LNCaP clone FGC (cell line): Measurements from ENCODE around the gene KRTAP19-7.

Experiments
- DNase-seq: peaks from one replicate; pipeline ENCODE4 v3.0.0-alpha.2; 2011; ENCODE audit warnings: low read depth
- H3K4me3 ChIP-seq: 2 replicates; pipeline ENCODE4 v1.5.1; 2011; ENCODE audit warnings: mild to moderate bottlenecking, low read depth, low read length, control low read depth
- TF ChIP-seq, protein P1 (sequence below): IDR thresholded peaks from 2 replicates; pipeline ENCODE4 v1.5.1; 2012; ENCODE audit warnings: mild to moderate bottlenecking; ENCODE audit not compliant: control insufficient read depth, insufficient read depth; ENCODE audit errors: extremely low read depth

The KRTAP19-7 gene

DNA sequence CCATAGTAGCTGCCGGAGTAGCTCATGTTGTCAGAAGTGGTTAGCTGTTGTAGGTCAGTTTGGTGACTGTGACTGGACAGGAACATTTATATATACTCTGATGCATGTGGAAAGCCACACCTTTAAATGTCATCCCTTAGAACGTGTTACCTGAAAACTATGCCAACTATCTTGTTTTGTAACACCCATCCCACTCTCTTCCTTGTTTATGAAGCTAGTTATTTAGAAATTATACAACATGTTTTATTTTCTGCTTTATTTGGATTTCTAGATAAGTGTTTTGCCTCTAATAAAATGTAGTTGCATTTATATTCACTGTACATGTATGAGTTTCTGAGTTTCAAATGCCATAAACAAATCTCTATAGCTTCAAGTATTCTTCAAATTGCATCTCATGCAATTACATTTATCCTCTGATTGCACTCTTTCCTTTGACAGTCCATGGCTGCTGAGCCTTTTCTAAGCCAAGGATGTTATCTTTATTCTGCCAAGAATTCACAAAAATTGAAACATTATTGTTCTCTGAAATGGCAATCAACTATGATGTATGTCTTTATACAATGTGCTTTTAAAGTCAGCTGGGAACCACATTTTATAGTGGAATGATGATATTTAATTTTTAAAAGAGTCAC lies at the start of gene KRTAP19-7:
Gene KRTAP19-7, minus strand, starts transcription at position 51 of the 632 bp plus-strand sequence. Its CDS starts 25 bp downstream, at position 26.
- TF ChIP-seq, protein P1, sequence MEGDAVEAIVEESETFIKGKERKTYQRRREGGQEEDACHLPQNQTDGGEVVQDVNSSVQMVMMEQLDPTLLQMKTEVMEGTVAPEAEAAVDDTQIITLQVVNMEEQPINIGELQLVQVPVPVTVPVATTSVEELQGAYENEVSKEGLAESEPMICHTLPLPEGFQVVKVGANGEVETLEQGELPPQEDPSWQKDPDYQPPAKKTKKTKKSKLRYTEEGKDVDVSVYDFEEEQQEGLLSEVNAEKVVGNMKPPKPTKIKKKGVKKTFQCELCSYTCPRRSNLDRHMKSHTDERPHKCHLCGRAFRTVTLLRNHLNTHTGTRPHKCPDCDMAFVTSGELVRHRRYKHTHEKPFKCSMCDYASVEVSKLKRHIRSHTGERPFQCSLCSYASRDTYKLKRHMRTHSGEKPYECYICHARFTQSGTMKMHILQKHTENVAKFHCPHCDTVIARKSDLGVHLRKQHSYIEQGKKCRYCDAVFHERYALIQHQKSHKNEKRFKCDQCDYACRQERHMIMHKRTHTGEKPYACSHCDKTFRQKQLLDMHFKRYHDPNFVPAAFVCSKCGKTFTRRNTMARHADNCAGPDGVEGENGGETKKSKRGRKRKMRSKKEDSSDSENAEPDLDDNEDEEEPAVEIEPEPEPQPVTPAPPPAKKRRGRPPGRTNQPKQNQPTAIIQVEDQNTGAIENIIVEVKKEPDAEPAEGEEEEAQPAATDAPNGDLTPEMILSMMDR = no peak
- H3K4me3 ChIP-seq = no peak within 1 kb of the TSS
- no peak for DNase-seq

DNA sequence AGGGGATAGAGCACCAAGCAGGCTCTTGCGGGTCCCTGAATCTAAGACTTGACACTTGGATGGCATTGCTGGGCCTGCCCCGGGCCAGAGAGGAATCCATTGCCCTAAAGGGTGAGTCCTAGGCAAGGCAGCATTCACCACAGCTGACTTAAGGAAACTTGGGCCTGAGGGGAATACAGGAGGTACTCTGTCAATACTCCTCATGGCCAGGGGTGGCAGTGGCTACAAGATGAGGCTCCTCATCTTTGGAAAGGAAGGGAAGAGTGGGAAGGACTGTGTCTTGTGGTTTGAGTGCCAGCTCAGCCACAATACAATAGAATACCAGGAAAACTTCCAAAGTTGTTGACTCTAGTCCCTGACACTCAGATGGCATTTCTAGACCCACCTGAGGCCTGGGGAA lies 44.9 kb upstream of the KRTAP19-7 start:
- H3K4me3 ChIP-seq = no peak overlapping the region
- DNase-seq = no peak
- TF ChIP-seq, protein P1 = no peak

DNA sequence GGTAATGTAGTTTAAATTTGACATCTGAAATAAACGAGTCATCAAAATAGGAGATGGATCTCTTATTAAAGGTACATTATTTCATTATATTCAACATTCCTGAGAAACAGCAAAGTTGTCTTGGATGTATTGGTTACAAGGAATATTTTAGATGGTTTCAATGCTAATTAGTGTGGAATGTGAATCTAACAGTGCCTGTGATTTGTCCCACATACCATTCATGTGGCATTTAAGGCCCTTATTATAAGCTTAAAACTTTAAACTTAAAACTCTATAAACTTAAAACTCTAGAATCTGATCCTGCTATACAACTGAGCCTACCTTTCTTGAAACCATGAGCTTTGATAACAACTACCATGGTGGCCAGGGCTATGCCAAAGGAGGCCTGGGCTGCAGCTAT lies 39.7 kb upstream of the KRTAP19-7 start, which contains the start of gene KRTAP22-1:
Gene KRTAP22-1, plus strand, starts transcription at position 301 of the 400 bp plus-strand sequence.
- TF ChIP-seq, protein P1 = no peak
- no peak for DNase-seq

GRCh38 chr21:30598802-30599201 lies 37.7 kb upstream of the KRTAP19-7 start, which contains the start of gene KRTAP6-2:
Gene KRTAP6-2, minus strand, starts transcription at chr21:30598902. Its CDS starts 28 bp downstream, at chr21:30598874.
- no peak for DNase-seq
- no peak within 1 kb of the TSS for H3K4me3 ChIP-seq
- TF ChIP-seq, protein P1 = no peak

More for the DNA sequence above, 39.7 kb upstream of the KRTAP19-7 start, which contains the start of gene KRTAP22-1:
- H3K4me3 ChIP-seq = no peak within 1 kb of the TSS

GRCh38 chr21:30592140-30592539 lies 31.0 kb upstream of the KRTAP19-7 start, which contains the start of gene KRTAP6-3:
Gene KRTAP6-3, plus strand, starts transcription at chr21:30592440. Its CDS starts 6 bp downstream, at chr21:30592446.
- TF ChIP-seq, protein P1 = no peak
- DNase-seq = no peak
- no peak within 1 kb of the TSS for H3K4me3 ChIP-seq

GRCh38 chr21:30590297-30590696 lies 29.2 kb upstream of the KRTAP19-7 start, which contains the start of gene KRTAP22-2:
Gene KRTAP22-2, minus strand, starts transcription at chr21:30590397.
- TF ChIP-seq, protein P1 = no peak
- DNase-seq = no peak
- no peak within 1 kb of the TSS for H3K4me3 ChIP-seq
